ENCODE measurements around the gene SLC9A9. TPM values are rescaled to one million over a fixed set of nuclear protein-coding genes. Genes with fewer than 3 reads are reported as not detected.

SLC9A9 gene
- polyA plus RNA-seq, 1 experiment = 13.4 TPM

DNA sequence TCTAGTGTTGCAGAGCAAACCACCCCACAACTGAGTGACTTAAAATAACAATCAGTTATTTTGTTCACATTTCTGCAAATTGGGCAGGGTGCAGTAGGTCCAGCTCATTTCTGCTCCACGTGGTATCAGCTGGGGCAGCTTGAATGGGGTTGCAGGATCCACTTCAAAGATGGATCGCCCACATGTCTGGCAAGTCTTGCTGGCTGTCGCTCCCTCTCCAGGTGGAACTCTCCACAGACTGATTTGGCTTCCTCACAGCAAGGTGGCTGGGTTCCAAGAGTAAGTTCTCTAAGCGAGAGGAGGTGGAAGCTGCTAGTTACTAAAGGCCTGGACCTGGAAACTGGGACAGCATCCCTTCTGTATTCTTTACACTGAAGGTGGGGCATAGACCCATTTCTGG, 213.3 kb downstream of the SLC9A9 start:
- no peaks in the 10 kb centered on the region for H3K27me3 ChIP-seq (ENCODE audit: control insufficient read depth, insufficient read depth, low read length)
- no peak overlapping the region for H3K4me3 ChIP-seq (ENCODE audit: low read depth, low read length)
- ChIA-PET POLR2A (no interaction called here), CTCF (no interaction called here)
- no peaks in the 10 kb centered on the region for H3K9me3 ChIP-seq (ENCODE audit: control insufficient read depth, insufficient read depth, low read length)
- TF ChIP-seq, protein P1, sequence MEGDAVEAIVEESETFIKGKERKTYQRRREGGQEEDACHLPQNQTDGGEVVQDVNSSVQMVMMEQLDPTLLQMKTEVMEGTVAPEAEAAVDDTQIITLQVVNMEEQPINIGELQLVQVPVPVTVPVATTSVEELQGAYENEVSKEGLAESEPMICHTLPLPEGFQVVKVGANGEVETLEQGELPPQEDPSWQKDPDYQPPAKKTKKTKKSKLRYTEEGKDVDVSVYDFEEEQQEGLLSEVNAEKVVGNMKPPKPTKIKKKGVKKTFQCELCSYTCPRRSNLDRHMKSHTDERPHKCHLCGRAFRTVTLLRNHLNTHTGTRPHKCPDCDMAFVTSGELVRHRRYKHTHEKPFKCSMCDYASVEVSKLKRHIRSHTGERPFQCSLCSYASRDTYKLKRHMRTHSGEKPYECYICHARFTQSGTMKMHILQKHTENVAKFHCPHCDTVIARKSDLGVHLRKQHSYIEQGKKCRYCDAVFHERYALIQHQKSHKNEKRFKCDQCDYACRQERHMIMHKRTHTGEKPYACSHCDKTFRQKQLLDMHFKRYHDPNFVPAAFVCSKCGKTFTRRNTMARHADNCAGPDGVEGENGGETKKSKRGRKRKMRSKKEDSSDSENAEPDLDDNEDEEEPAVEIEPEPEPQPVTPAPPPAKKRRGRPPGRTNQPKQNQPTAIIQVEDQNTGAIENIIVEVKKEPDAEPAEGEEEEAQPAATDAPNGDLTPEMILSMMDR (IDR thresholded peaks at IDR 0.05; ENCODE audit: low read depth, low read length) = no peak
- no peak overlapping the region for H3K27ac ChIP-seq (ENCODE audit: low read depth, low read length)
- no peak for DNase-seq (ENCODE audit: low read depth, low spot score)

DNA sequence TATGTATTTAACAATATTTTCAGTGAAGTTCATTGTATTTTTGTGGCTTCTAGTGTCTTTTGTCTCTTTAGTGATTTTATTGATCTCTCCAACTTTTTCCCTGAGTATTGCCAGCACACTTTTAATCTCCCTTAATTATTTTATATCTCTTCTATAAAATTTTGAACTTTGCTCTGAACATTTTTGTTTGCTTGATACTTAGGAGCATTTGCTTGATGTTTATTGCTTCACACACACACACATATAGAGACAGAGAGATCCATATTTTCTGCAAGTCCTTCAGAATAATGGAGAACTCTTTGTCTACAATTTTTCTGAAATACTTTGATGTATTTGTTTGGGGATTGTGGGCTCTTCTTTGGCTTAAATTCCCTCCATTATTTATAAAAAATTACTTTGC, 213.8 kb downstream of the SLC9A9 start:
- ChIA-PET POLR2A (no interaction called here), CTCF (no interaction called here)
- DNase-seq (ENCODE audit: low read depth, low spot score) = no peak
- H3K9me3 ChIP-seq (ENCODE audit: control insufficient read depth, insufficient read depth, low read length) = no peaks in the 10 kb centered on the region
- no peak overlapping the region for H3K27ac ChIP-seq (ENCODE audit: low read depth, low read length)
- no peaks in the 10 kb centered on the region for H3K27me3 ChIP-seq (ENCODE audit: control insufficient read depth, insufficient read depth, low read length)
- TF ChIP-seq, protein P1 (IDR thresholded peaks at IDR 0.05; ENCODE audit: low read depth, low read length) = no peak
- H3K4me3 ChIP-seq (ENCODE audit: low read depth, low read length) = no peak overlapping the region

DNA sequence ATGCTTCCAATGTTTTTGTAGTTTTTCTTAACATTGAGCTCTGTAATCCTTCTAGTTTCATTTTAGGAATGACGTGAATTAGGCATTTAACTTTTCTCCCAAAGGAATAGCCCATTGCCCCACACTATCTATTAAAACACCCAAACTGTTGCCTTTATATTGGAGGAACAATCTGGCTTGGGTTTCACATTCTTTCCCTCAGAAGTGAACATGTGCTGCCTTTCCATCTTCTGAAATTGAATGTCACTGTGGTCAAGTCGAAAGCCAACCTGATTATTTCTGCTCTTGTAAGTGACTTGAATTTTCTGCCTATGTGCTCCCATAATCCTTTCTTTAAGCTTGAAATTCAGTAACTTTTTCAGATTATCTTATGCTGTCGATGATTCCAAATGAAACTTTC, 214.5 kb downstream of the SLC9A9 start:
- CTCF ChIA-PET = no interaction called here
- DNase-seq (ENCODE audit: low read depth, low spot score) = no peak
- POLR2A ChIA-PET = no interaction called here

DNA sequence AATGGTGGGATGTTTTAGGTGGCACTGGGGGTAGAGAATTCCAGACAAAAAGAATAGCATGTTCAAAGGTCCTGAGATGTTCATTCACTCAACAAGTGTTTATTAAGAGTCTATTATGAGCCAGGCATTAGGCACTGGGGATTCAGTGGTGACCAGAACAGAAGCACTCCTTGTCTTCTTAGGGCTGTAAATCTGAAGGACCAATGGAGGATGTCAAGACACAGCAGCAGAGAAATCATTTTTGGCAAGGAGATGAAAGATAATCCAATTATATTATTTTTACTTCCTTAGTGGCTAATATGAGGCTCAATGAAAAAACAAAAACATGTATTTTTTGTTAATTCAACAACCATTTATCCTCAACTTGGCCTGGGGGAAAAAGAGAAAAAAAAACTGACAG, 218.5 kb downstream of the SLC9A9 start:
- ChIA-PET POLR2A (no interaction called here), CTCF (no interaction called here)
- Histone ChIP-seq H3K27ac (ENCODE audit: low read depth, low read length) (no peak overlapping the region), H3K27me3 (ENCODE audit: control insufficient read depth, insufficient read depth, low read length) (no peaks in the 10 kb centered on the region), H3K4me3 (ENCODE audit: low read depth, low read length) (no peak overlapping the region), H3K9me3 (ENCODE audit: control insufficient read depth, insufficient read depth, low read length) (no peaks in the 10 kb centered on the region)
- no peak for DNase-seq (ENCODE audit: low read depth, low spot score)
- TF ChIP-seq, protein P1 (IDR thresholded peaks at IDR 0.05; ENCODE audit: low read depth, low read length) = no peak

More for the DNA sequence above, 214.5 kb downstream of the SLC9A9 start:
- Histone ChIP-seq H3K4me3 (ENCODE audit: low read depth, low read length) (no peak overlapping the region), H3K27me3 (ENCODE audit: control insufficient read depth, insufficient read depth, low read length) (no peaks in the 10 kb centered on the region), H3K9me3 (ENCODE audit: control insufficient read depth, insufficient read depth, low read length) (no peaks in the 10 kb centered on the region), H3K27ac (ENCODE audit: low read depth, low read length) (no peak overlapping the region)
- TF ChIP-seq, protein P1 (IDR thresholded peaks at IDR 0.05; ENCODE audit: low read depth, low read length) = no peak

DNA sequence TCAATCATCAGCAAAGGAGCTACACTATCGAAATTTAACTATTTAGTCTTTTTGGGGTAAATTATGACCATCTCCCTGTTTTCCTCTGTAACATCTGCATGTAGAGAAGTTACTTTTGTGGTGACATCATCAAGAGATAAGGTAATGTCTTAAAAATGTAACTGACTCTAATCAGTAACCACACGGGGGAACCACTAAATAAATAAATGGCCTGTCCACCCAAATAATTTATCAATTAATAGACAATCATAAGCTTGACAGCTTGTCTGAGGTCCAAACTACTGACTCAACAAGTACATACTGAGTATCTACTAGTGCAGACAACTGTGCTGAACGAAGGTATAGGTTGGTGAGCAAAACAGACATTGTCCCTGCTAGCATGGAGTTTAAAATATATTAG, 219.3 kb downstream of the SLC9A9 start:
- no peaks in the 10 kb centered on the region for H3K27me3 ChIP-seq (ENCODE audit: control insufficient read depth, insufficient read depth, low read length)
- DNase-seq (ENCODE audit: low read depth, low spot score) = no peak
- H3K4me3 ChIP-seq (ENCODE audit: low read depth, low read length) = no peak overlapping the region
- ChIA-PET CTCF (no interaction called here), POLR2A (no interaction called here)
- H3K9me3 ChIP-seq (ENCODE audit: control insufficient read depth, insufficient read depth, low read length) = no peaks in the 10 kb centered on the region
- no peak overlapping the region for H3K27ac ChIP-seq (ENCODE audit: low read depth, low read length)
- TF ChIP-seq, protein P1 (IDR thresholded peaks at IDR 0.05; ENCODE audit: low read depth, low read length) = no peak

All from AG04450 (cell line).